Right kidney (tissue), 1 donor: ENCODE data around the gene CHMP1A.
"Not testable (repeated sequence)": the region's sequence is repeated elsewhere in the genome, so short reads cannot be mapped to it uniquely, and the experiment has no call there.

Experiments
- DNase-seq: peaks from one replicate; pipeline ENCODE4 v3.0.0-alpha.2; 2016

The CHMP1A gene

GRCh38 chr16:89658221-89658879 lies 842 bp upstream of the CHMP1A start:
- DNase-seq, result no peak

GRCh38 chr16:89656435-89657121 lies 930 bp downstream of the CHMP1A start:
- DNase-seq, result no peak

- no peak for DNase-seq
Observed at GRCh38 chr16:89655062-89655643, 2.4 kb downstream of the CHMP1A start.

- no peak for DNase-seq
Observed at GRCh38 chr16:89653656-89654295, 3.7 kb downstream of the CHMP1A start.

GRCh38 chr16:89651584-89651983 lies 5.9 kb downstream of the CHMP1A start:
- no peak for DNase-seq

- no peak for DNase-seq
Observed at GRCh38 chr16:89646906-89647305, 10.6 kb downstream of the CHMP1A start.

GRCh38 chr16:89646270-89646669 lies 11.2 kb downstream of the CHMP1A start:
- DNase-seq, result no peak

- no peak for DNase-seq
Observed at GRCh38 chr16:89645122-89645521, 12.4 kb downstream of the CHMP1A start.

- DNase-seq, result no peak
Observed at GRCh38 chr16:89643769-89644300, 13.7 kb downstream of the CHMP1A start.

GRCh38 chr16:89642574-89642973 lies 14.9 kb downstream of the CHMP1A start:
- DNase-seq, result peak; percentile 7

GRCh38 chr16:89641458-89642119 lies 15.9 kb downstream of the CHMP1A start:
- DNase-seq, result peak; percentile 42

GRCh38 chr16:89639385-89639784 lies 18.1 kb downstream of the CHMP1A start:
- no peak for DNase-seq

GRCh38 chr16:89638455-89638854 lies 19.1 kb downstream of the CHMP1A start:
- no peak for DNase-seq

- no peak for DNase-seq
Observed at GRCh38 chr16:89637379-89637778, 20.1 kb downstream of the CHMP1A start.

GRCh38 chr16:89636663-89637062 lies 20.8 kb downstream of the CHMP1A start:
- DNase-seq, result no peak

GRCh38 chr16:89634463-89635385 lies 22.8 kb downstream of the CHMP1A start:
- not testable (repeated sequence) for DNase-seq

GRCh38 chr16:89633064-89633631 lies 24.4 kb downstream of the CHMP1A start:
- DNase-seq, result no peak

- no peak for DNase-seq
Observed at GRCh38 chr16:89629827-89630610, 27.5 kb downstream of the CHMP1A start.

GRCh38 chr16:89624777-89625761 lies 32.4 kb downstream of the CHMP1A start:
- DNase-seq, result no peak
